ENCODE data around the gene POLD2.

The POLD2 gene

DNA sequence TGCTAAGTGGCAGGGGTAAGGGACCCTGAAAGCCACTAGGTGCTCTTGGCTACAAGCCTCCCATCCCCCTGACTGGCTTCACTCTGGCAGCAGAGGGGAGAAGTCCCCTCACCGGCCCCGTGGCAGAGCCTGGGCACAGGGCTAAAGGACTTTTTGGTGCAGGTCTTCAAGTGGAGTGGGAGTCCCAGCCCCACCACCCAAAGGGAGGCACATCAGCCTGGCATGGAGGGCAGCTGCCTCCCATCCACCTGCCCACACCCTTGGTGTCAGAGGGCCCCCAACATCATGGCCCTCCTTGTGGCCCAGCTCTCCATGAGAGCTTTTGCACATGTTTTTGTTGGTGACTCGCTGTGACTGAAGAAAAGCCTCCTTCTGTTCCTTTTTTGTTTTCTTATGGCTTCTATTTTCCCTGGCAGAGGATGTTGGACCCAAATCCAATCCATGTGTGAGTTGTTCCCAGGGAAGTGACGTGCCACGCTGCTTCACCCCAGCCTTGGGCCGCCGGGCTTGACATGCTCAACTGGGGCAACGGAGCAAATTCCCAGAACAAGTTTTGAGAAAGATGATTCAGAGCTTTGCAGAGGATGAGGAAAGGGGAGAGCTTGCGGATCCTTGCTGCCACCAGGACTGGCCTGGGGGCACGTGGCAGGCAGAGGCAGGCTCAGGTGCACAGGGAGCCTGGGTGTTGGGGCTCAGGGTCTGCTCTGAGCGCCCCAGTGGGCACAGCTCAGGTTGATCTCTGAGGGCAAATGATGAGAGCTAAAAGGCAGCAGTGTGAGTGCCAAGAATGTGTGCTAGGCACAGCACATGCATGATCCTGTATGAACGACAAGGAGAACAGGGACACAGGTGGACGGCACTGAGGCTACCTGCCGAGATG is 21.1 kb downstream of the POLD2 start:
- no peak overlapping the region for H3K4me3 ChIP-seq (ENCODE audit: low read length, poor library complexity, severe bottlenecking)
- no peaks in the 10 kb centered on the region for H3K36me3 ChIP-seq (ENCODE audit: insufficient read depth, low read length)
- H3F3A ChIP-seq (ENCODE audit: low read depth), result peaks cover 7% of the 10 kb centered on the region; the same call in 1 of the 2 replicates
- no peaks in the 10 kb centered on the region for H3K9me3 ChIP-seq (ENCODE audit: insufficient read depth, low read depth, low read length)
- TF ChIP-seq EZH2phosphoT487 (IDR thresholded peaks at IDR 0.05; ENCODE audit: borderline replicate concordance), result no peak
- TF ChIP-seq, protein P1, sequence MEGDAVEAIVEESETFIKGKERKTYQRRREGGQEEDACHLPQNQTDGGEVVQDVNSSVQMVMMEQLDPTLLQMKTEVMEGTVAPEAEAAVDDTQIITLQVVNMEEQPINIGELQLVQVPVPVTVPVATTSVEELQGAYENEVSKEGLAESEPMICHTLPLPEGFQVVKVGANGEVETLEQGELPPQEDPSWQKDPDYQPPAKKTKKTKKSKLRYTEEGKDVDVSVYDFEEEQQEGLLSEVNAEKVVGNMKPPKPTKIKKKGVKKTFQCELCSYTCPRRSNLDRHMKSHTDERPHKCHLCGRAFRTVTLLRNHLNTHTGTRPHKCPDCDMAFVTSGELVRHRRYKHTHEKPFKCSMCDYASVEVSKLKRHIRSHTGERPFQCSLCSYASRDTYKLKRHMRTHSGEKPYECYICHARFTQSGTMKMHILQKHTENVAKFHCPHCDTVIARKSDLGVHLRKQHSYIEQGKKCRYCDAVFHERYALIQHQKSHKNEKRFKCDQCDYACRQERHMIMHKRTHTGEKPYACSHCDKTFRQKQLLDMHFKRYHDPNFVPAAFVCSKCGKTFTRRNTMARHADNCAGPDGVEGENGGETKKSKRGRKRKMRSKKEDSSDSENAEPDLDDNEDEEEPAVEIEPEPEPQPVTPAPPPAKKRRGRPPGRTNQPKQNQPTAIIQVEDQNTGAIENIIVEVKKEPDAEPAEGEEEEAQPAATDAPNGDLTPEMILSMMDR (conservative IDR thresholded peaks at IDR 0.05; ENCODE audit: low read length), result no peak
- no peaks in the 10 kb centered on the region for H3K27me3 ChIP-seq (ENCODE audit: insufficient read depth, low read length, poor library complexity, severe bottlenecking)
- H3K9me2 ChIP-seq (replicated peaks; ENCODE audit: low read depth, low read length), result no peaks in the 10 kb centered on the region
- no peak overlapping the region for H2AFZ ChIP-seq (ENCODE audit: low read length)
- peaks cover 26% of the 10 kb centered on the region for H4K20me1 ChIP-seq (ENCODE audit: insufficient read depth, low read length, poor library complexity, severe bottlenecking)
- peak overlapping the region; percentile 3 for H3K9ac ChIP-seq (ENCODE audit: low read depth, low read length, poor library complexity, severe bottlenecking)
- peaks cover 67% of the 10 kb centered on the region for H3K4me1 ChIP-seq (ENCODE audit: insufficient read depth, low read length, poor library complexity, severe bottlenecking)
- H3K4me2 ChIP-seq (ENCODE audit: low read depth, low read length, poor library complexity, severe bottlenecking), result no peak overlapping the region
- H3K79me2 ChIP-seq (ENCODE audit: insufficient read depth, low read length), result peaks cover 31% of the 10 kb centered on the region

DNA sequence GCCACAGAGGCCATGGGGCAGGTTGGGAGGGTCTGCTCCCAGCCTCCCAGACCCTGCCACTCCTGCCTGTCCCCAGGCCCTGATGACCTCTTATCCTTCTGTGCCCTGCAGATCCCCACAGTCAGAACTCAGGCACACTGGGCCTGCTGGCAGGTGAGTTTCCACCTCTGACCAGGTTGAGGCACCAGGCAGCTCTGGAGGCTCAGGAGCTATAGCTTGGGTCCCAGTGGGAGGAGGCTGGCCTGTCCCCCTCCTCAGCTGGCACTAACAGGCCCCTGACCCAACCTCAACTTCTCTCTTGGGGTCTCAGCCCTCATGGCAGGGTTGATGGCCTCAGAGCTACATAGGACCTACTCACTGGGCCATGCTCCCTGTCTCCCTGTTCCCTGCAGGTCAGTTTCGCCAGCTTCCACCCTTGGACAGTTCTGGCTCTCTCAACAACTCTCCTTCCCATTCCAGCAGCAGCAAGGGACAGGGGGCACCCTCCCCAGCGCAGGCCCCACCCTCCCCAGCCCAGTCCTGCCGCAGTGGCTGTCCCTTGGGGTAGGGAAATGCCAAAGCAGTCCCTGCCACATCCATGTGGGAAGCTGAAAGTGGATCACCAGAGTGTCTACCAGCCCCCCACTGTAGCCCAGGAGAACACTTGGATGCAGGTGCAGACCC is 21.9 kb downstream of the POLD2 start:
- no peak overlapping the region for H3K4me3 ChIP-seq (ENCODE audit: low read length, poor library complexity, severe bottlenecking)
- H3K9ac ChIP-seq (ENCODE audit: low read depth, low read length, poor library complexity, severe bottlenecking), result peak overlapping the region; percentile 3
- no peaks in the 10 kb centered on the region for H3K9me3 ChIP-seq (ENCODE audit: insufficient read depth, low read depth, low read length)
- H3F3A ChIP-seq (ENCODE audit: low read depth), result peaks cover 7% of the 10 kb centered on the region; the same call in 1 of the 2 replicates
- H2AFZ ChIP-seq (ENCODE audit: low read length), result no peak overlapping the region
- H3K4me2 ChIP-seq (ENCODE audit: low read depth, low read length, poor library complexity, severe bottlenecking), result no peak overlapping the region
- no peaks in the 10 kb centered on the region for H3K27me3 ChIP-seq (ENCODE audit: insufficient read depth, low read length, poor library complexity, severe bottlenecking)
- no peaks in the 10 kb centered on the region for H3K36me3 ChIP-seq (ENCODE audit: insufficient read depth, low read length)
- TF ChIP-seq EZH2phosphoT487 (IDR thresholded peaks at IDR 0.05; ENCODE audit: borderline replicate concordance), result no peak
- TF ChIP-seq, protein P1 (conservative IDR thresholded peaks at IDR 0.05; ENCODE audit: low read length), result no peak
- H3K79me2 ChIP-seq (ENCODE audit: insufficient read depth, low read length), result peaks cover 23% of the 10 kb centered on the region
- peaks cover 19% of the 10 kb centered on the region for H4K20me1 ChIP-seq (ENCODE audit: insufficient read depth, low read length, poor library complexity, severe bottlenecking)
- H3K4me1 ChIP-seq (ENCODE audit: insufficient read depth, low read length, poor library complexity, severe bottlenecking), result peaks cover 75% of the 10 kb centered on the region
- H3K9me2 ChIP-seq (replicated peaks; ENCODE audit: low read depth, low read length), result no peaks in the 10 kb centered on the region

- Histone ChIP-seq H3K4me2 (ENCODE audit: low read depth, low read length, poor library complexity, severe bottlenecking) (no peak overlapping the region), H2AFZ (ENCODE audit: low read length) (no peak overlapping the region), H3K9ac (ENCODE audit: low read depth, low read length, poor library complexity, severe bottlenecking) (peak overlapping the region; percentile 3), H4K20me1 (ENCODE audit: insufficient read depth, low read length, poor library complexity, severe bottlenecking) (peaks cover 11% of the 10 kb centered on the region), H3K9me3 (ENCODE audit: insufficient read depth, low read depth, low read length) (no peaks in the 10 kb centered on the region), H3K36me3 (ENCODE audit: insufficient read depth, low read length) (no peaks in the 10 kb centered on the region), H3K4me1 (ENCODE audit: insufficient read depth, low read length, poor library complexity, severe bottlenecking) (peaks cover 75% of the 10 kb centered on the region), H3K27me3 (ENCODE audit: insufficient read depth, low read length, poor library complexity, severe bottlenecking) (no peaks in the 10 kb centered on the region), H3K9me2 (replicated peaks; ENCODE audit: low read depth, low read length) (no peaks in the 10 kb centered on the region), H3K79me2 (ENCODE audit: insufficient read depth, low read length) (peaks cover 15% of the 10 kb centered on the region), H3K4me3 (ENCODE audit: low read length, poor library complexity, severe bottlenecking) (no peak overlapping the region), H3F3A (ENCODE audit: low read depth) (peaks cover 7% of the 10 kb centered on the region; the same call in 1 of the 2 replicates)
- TF ChIP-seq, protein P1 (conservative IDR thresholded peaks at IDR 0.05; ENCODE audit: low read length), result no peak
- no peak for TF ChIP-seq EZH2phosphoT487 (IDR thresholded peaks at IDR 0.05; ENCODE audit: borderline replicate concordance)
Measured at GRCh38 chr7:44100458-44101302, 22.7 kb downstream of the POLD2 start.

Measured in Loucy (cell line).